H1 (cell line): ENCODE results near the gene SLC35A3. TPM values are rescaled to one million over a fixed set of nuclear protein-coding genes. Genes with fewer than 3 reads are reported as not detected.

Source experiments
- CTCF ChIA-PET: fragments of 300-600 bp; sonication (Branson Sonifier 250); formaldehyde crosslinking; loops from one replicate; lab custom pipeline; 2021; ENCODE audit not compliant: partially characterized antibody; lab: Charles Lee
- POLR2A ChIA-PET: fragments of 300-600 bp; sonication (Branson Sonifier 250); formaldehyde crosslinking; loops from one replicate; lab custom pipeline; 2021; ENCODE audit warnings: inconsistent platforms; ENCODE audit not compliant: partially characterized antibody; lab: Charles Lee
- DNase-seq, 2 experiments: peaks; one replicate each; pipeline versions ENCODE4 v3.0.0 to v3.0.0-alpha.2; 2010 to 2022; ENCODE audit warnings: low spot score in 2 of 2, low read depth in 1 of 2, mixed read lengths in 1 of 2
- FAIRE-seq: peaks from 2 replicates; lab custom pipeline; 2011; peaks lifted over from hg19 to GRCh38; lab: Jason Lieb, UNC
- H2AFZ ChIP-seq: 2 replicates; pipeline ENCODE4 v1.8.1; 2012; ENCODE audit warnings: low read length, inconsistent platforms
- H2AK5ac ChIP-seq: 2 replicates; pipeline ENCODE4 v1.6.1; 2013; ENCODE audit warnings: low read depth, low read length
- H2BK120ac ChIP-seq: replicated peaks from 2 replicates; pipeline ENCODE3; 2013; ENCODE audit warnings: low read depth, low read length, inconsistent platforms
- H2BK12ac ChIP-seq: 2 replicates; pipeline ENCODE4 v1.6.1; 2013; ENCODE audit warnings: low read depth, low read length
- H2BK15ac ChIP-seq: 2 replicates; pipeline ENCODE4 v1.6.1; 2013; ENCODE audit warnings: low read length
- H2BK20ac ChIP-seq: 2 replicates; pipeline ENCODE4 v1.6.1; 2013; ENCODE audit warnings: low read length
- H2BK5ac ChIP-seq: 2 replicates; pipeline ENCODE4 v1.6.1; 2013; ENCODE audit warnings: low read depth, low read length
- H3K14ac ChIP-seq: 2 replicates; pipeline ENCODE4 v1.6.1; 2013; ENCODE audit warnings: inconsistent platforms; ENCODE audit not compliant: insufficient read length
- H3K18ac ChIP-seq: 2 replicates; pipeline ENCODE4 v1.6.1; 2013; ENCODE audit warnings: low read length; ENCODE audit errors: extremely low read depth
- H3K23ac ChIP-seq: 2 replicates; pipeline ENCODE4 v1.6.1; 2013; ENCODE audit warnings: inconsistent platforms; ENCODE audit not compliant: insufficient read length
- H3K23me2 ChIP-seq: 2 replicates; pipeline ENCODE4 v1.6.1; 2013; ENCODE audit warnings: low read depth, low read length
- H3K27ac ChIP-seq: 2 replicates; pipeline ENCODE4 v1.6.1; 2011; ENCODE audit warnings: low read depth, low read length, inconsistent platforms
- H3K27me3 ChIP-seq, 4 experiments: replicated peaks in 1 of 4; 1 replicate in 1 of 4; 2 replicates in 3 of 4; pipeline versions ENCODE4 v1.6.1 to v1.8.1; 2011 to 2013; ENCODE audit warnings: low read length in 3 of 4, mild to moderate bottlenecking in 3 of 4, inconsistent platforms in 2 of 4, mixed read lengths in 2 of 4, moderate library complexity in 1 of 4; ENCODE audit not compliant: control insufficient read depth in 3 of 4, insufficient read depth in 3 of 4; ENCODE audit errors: extremely low read depth in 1 of 4
- H3K36me3 ChIP-seq, 4 experiments: 2 replicates each; pipeline versions ENCODE4 v1.6.1 to v1.8.1; 2011 to 2013; ENCODE audit warnings: mild to moderate bottlenecking in 4 of 4, low read length in 3 of 4, moderate library complexity in 2 of 4, control low read depth in 1 of 4, inconsistent platforms in 1 of 4; ENCODE audit not compliant: insufficient read depth in 4 of 4, control insufficient read depth in 2 of 4
- H3K4ac ChIP-seq: replicated peaks from 2 replicates; pipeline ENCODE3; 2013; ENCODE audit warnings: low read length, low read depth, mixed read lengths, inconsistent platforms; ENCODE audit not compliant: insufficient read length
- H3K4me1 ChIP-seq, 4 experiments: replicated peaks in 1 of 4; 1 replicate in 1 of 4; 2 replicates in 3 of 4; pipeline versions ENCODE4 v1.6.1 to v1.8.1; 2011 to 2013; ENCODE audit warnings: low read length in 3 of 4, inconsistent platforms in 2 of 4, mixed read lengths in 1 of 4; ENCODE audit not compliant: insufficient read depth in 4 of 4, control insufficient read depth in 3 of 4
- H3K4me2 ChIP-seq, 2 experiments: 2 replicates each; pipeline versions ENCODE4 v1.6.1 to v1.8.1; 2011 to 2013; ENCODE audit warnings: low read depth in 2 of 2, low read length in 2 of 2, control low read depth in 1 of 2, inconsistent platforms in 1 of 2, mild to moderate bottlenecking in 1 of 2; ENCODE audit not compliant: insufficient read depth in 1 of 2
- H3K4me3 ChIP-seq, 4 experiments: fragments of 200-600, 300-600 bp in 1 of 4; sonication (generic), shearing (Covaris generic), sonication (Bioruptor Twin) in 1 of 4; 2 replicates each; pipeline versions ENCODE4 v1.5.1 to v1.8.1; 2011 to 2016; ENCODE audit warnings: low read length in 4 of 4, low read depth in 3 of 4, control low read depth in 2 of 4, inconsistent platforms in 2 of 4, mild to moderate bottlenecking in 2 of 4, mixed read lengths in 1 of 4, moderate library complexity in 1 of 4; ENCODE audit not compliant: insufficient read depth in 2 of 4; ENCODE audit errors: extremely low read depth in 1 of 4
- H3K56ac ChIP-seq: replicated peaks from 2 replicates; pipeline ENCODE3; 2013; ENCODE audit warnings: low read depth, mild to moderate bottlenecking, mixed read lengths, low read length, inconsistent platforms; ENCODE audit not compliant: insufficient read length
- H3K79me1 ChIP-seq: 2 replicates; pipeline ENCODE4 v1.6.1; 2013; ENCODE audit warnings: low read depth, low read length, control low read depth
- H3K79me2 ChIP-seq, 2 experiments: 2 replicates each; pipeline versions ENCODE4 v1.6.1 to v1.8.1; 2012 to 2013; ENCODE audit warnings: low read length in 2 of 2, mild to moderate bottlenecking in 2 of 2, inconsistent platforms in 1 of 2; ENCODE audit not compliant: insufficient read depth in 2 of 2, control insufficient read depth in 1 of 2
- H3K9ac ChIP-seq, 4 experiments: replicated peaks in 1 of 4; 1 replicate in 1 of 4; 2 replicates in 3 of 4; pipeline versions ENCODE4 v1.6.1 to v1.8.1; 2011 to 2013; ENCODE audit warnings: low read depth in 3 of 4, low read length in 3 of 4, control low read depth in 2 of 4, mild to moderate bottlenecking in 2 of 4, moderate library complexity in 2 of 4, inconsistent platforms in 1 of 4; ENCODE audit errors: extremely low read depth in 1 of 4
- H3K9me3 ChIP-seq, 2 experiments: 2 replicates each; pipeline versions ENCODE4 v1.6.1 to v1.8.1; 2012 to 2013; ENCODE audit warnings: mild to moderate bottlenecking in 2 of 2, moderate library complexity in 2 of 2, control low read depth in 1 of 2, inconsistent platforms in 1 of 2, low read depth in 1 of 2, low read length in 1 of 2, mixed read lengths in 1 of 2; ENCODE audit not compliant: insufficient read depth in 2 of 2
- H4K20me1 ChIP-seq, 2 experiments: replicated peaks in 1 of 2; 2 replicates each; pipeline versions ENCODE3 to v1.8.1; 2011 to 2013; ENCODE audit warnings: inconsistent platforms in 2 of 2, low read length in 2 of 2, mild to moderate bottlenecking in 1 of 2; ENCODE audit not compliant: insufficient read depth in 2 of 2, control insufficient read depth in 1 of 2
- H4K5ac ChIP-seq: 2 replicates; pipeline ENCODE4 v1.6.1; 2013; ENCODE audit warnings: low read length, low read depth, mixed read lengths, inconsistent platforms; ENCODE audit not compliant: insufficient read length
- H4K8ac ChIP-seq: 2 replicates; pipeline ENCODE4 v1.8.0; 2013; ENCODE audit warnings: mild to moderate bottlenecking, moderate library complexity, low read length, inconsistent platforms; ENCODE audit not compliant: insufficient read depth; ENCODE audit errors: extremely low read depth
- H4K91ac ChIP-seq: replicated peaks from 2 replicates; pipeline ENCODE3; 2013; ENCODE audit warnings: low read length, mixed read lengths, inconsistent platforms; ENCODE audit not compliant: insufficient read length
- ASH2L ChIP-seq: fragments of 200-600, 300-600 bp; sonication (generic); IDR thresholded peaks from one replicate; pipeline ENCODE4 v1.7.1; 2017; ENCODE audit warnings: low read length
- EP300 ChIP-seq, 2 experiments: IDR thresholded peaks; 1 replicate in 1 of 2; 2 replicates in 1 of 2; pipeline ENCODE4 v1.6.1; 2011 to 2012; ENCODE audit warnings: low read depth in 2 of 2, low read length in 2 of 2, mild to moderate bottlenecking in 2 of 2, borderline replicate concordance in 1 of 2, inconsistent platforms in 1 of 2, moderate library complexity in 1 of 2
- GTF2F1 ChIP-seq: IDR thresholded peaks from 2 replicates; pipeline ENCODE4 v1.6.1; 2012; ENCODE audit warnings: low read depth, low read length, improper control_type of control experiment, borderline replicate concordance
- MAX ChIP-seq: IDR thresholded peaks from 2 replicates; pipeline ENCODE4 v1.6.1; 2012; ENCODE audit warnings: inconsistent platforms
- NANOG ChIP-seq: IDR thresholded peaks from 2 replicates; pipeline ENCODE4 v1.6.1; 2011; ENCODE audit warnings: low read length, low read depth, mild to moderate bottlenecking, inconsistent platforms; ENCODE audit not compliant: insufficient read depth, poor library complexity, severe bottlenecking
- PHF8 ChIP-seq: fragments of 200-600 bp; sonication (generic); conservative IDR thresholded peaks from 2 replicates; pipeline ENCODE4 v1.7.1; 2012; ENCODE audit warnings: low read depth, mild to moderate bottlenecking, inconsistent platforms, low read length, moderate library complexity
- RAD21 ChIP-seq, 2 experiments: IDR thresholded peaks in 1 of 2; conservative IDR thresholded peaks in 1 of 2; 2 replicates each; pipeline ENCODE4 v1.6.1; 2011; ENCODE audit warnings: low read depth in 2 of 2, low read length in 2 of 2, improper control_type of control experiment in 1 of 2, inconsistent platforms in 1 of 2, mild to moderate bottlenecking in 1 of 2, moderate library complexity in 1 of 2
- WGBS, 2 experiments: shearing (Covaris generic) in 1 of 2; methylation state at CpG; one replicate each; pipeline versions ENCODE4 v1.1.6 to v1.1.7; 2013 to 2015; ENCODE audit warnings: low lambda C conversion rate in 2 of 2, mixed read lengths in 2 of 2, inconsistent platforms in 1 of 2, low coverage in 1 of 2, missing lambda C conversion rate in 1 of 2; ENCODE audit not compliant: insufficient replicate concordance in 2 of 2, insufficient coverage in 1 of 2, insufficient read length in 1 of 2; ENCODE audit errors: extremely low coverage in 1 of 2, missing lambda C conversion rate in 1 of 2; 5-methylcytosine and 5-hydroxymethylcytosine counted together
- polyA plus RNA-seq, 7 experiments: library from polyadenylated mRNA; depleted of rRNA in 3 of 7; stranded (reverse) in 5 of 7; unstranded in 2 of 7; fragments of >200 nt in 5 of 7; fragments of 200-250 nt in 2 of 7; gene quantifications; 1 replicate in 5 of 7; 2 replicates in 1 of 7; 4 replicates in 1 of 7; pipeline versions ENCODE4 v1.2.1 to v1.2.3, GENCODE V29; 2011 to 2013; ENCODE audit warnings: missing spikeins in 2 of 7, mixed read lengths in 2 of 7
- total RNA-seq: library from RNA; stranded (reverse); fragmentation: NEBNext Ultra II Directional; extraction: Animal tissue kit (Norgen Biotek cat#: 25700); gene quantifications from 2 replicates; pipeline ENCODE4 v1.2.1, GENCODE V29; 2021

The SLC35A3 gene
- total and polyA plus RNA-seq, 2 of the 8 experiments (the other 6 are each of a cell fraction or from before 2014, with no cell fraction given), result 3.0 to 13.8 TPM

- CTCF ChIA-PET, result interaction anchor here (1.2 to 1.4 kb wide), 2 partner anchors 18 to 228 kb away, joined by 3 to 4 read pairs; no protein-coding TSS in a partner anchor
- H3K36me3 ChIP-seq, result no peaks in the 10 kb centered on the region; a peak in 1 of 8 replicates
- H3K4me3 ChIP-seq, result peak overlapping the region; percentile 95 to 98 (median 98)
- 2% methylated on average over 41 of the region's 87 CpGs; no CpG with 5 or more reads in 1 of the 2 experiments for WGBS, 2 experiments
- H3K23me2 ChIP-seq, result peaks cover 6% of the 10 kb centered on the region; the same call in 1 of the 2 replicates
- POLR2A ChIA-PET, result interaction anchor here (1.1 to 2.9 kb wide), 11 partner anchors 11 to 418 kb away, joined by 3 to 13 read pairs (median 4); partner anchors contain the start of genes AGL, CDC14A, SASS6 and SLC35A3
- no peak overlapping the region for H3K14ac ChIP-seq
- peak overlapping the region; percentile 98 for H2BK5ac ChIP-seq
- H2AK5ac ChIP-seq, result no peak overlapping the region
- H3K9me3 ChIP-seq, result no peaks in the 10 kb centered on the region
- H4K5ac ChIP-seq, result peak overlapping the region; percentile 94
- H2BK15ac ChIP-seq, result no peak overlapping the region
- H4K91ac ChIP-seq, result peak overlapping the region; percentile 88
- H3K27ac ChIP-seq, result peak overlapping the region; percentile 97
- H3K79me1 ChIP-seq, result no peaks in the 10 kb centered on the region
- H2BK20ac ChIP-seq, result no peak overlapping the region
- peak overlapping the region; percentile 64 to 89 for H3K4me2 ChIP-seq
- peak overlapping the region; percentile 21 for H3K4ac ChIP-seq
- H4K20me1 ChIP-seq, result no peaks in the 10 kb centered on the region
- FAIRE-seq, result no peak
- H4K8ac ChIP-seq, result peak overlapping the region; percentile 99
- H3K4me1 ChIP-seq, result no peaks in the 10 kb centered on the region
- peak overlapping the region; percentile 86 for H3K56ac ChIP-seq
- peak overlapping the region; percentile 97 for H3K18ac ChIP-seq
- no peak overlapping the region for H3K23ac ChIP-seq
- no peak overlapping the region for H2BK12ac ChIP-seq
- H3K9ac ChIP-seq, result peak overlapping the region; percentile 95 to 99 (median 98)
- no peaks in the 10 kb centered on the region for H3K27me3 ChIP-seq
- H2AFZ ChIP-seq, result peak overlapping the region; percentile 91
- peak overlapping the region; percentile 87 for H2BK120ac ChIP-seq
- peaks cover 12 to 60% of the 10 kb centered on the region in 2 experiments for H3K79me2 ChIP-seq
- peak; percentile 46 to 87 for DNase-seq
- TF ChIP-seq NANOG (no peak), PHF8 (peak; percentile 98), EP300 (IDR thresholded peaks at IDR 0.05; ENCODE audit: borderline replicate concordance in 1 of 2, low read depth in 2 of 2, low read length in 2 of 2) (no peak), MAX (peak; percentile 56), ASH2L (peak; percentile 90), RAD21 (IDR thresholded peaks at IDR 0.05 in 1 of 2, conservative IDR thresholded peaks at IDR 0.05 in 1 of 2; ENCODE audit: low read depth in 2 of 2, low read length in 2 of 2) (no peak), GTF2F1 (0 out of 2 replicates have a peak, but pooled peaks have one; percentile 39)
Observed at GRCh38 chr1:100037927-100038659, 68.3 kb downstream of the SLC35A3 start.
